H1 (cell line): ENCODE data around the gene SGCD. TPM values are rescaled to one million over a fixed set of nuclear protein-coding genes. Genes with fewer than 3 reads are reported as not detected.

ENCODE experiments used
- CTCF ChIA-PET: fragments of 300-600 bp; sonication (Branson Sonifier 250); formaldehyde crosslinking; loops from one replicate; lab custom pipeline; 2021; ENCODE audit not compliant: partially characterized antibody; lab: Charles Lee
- POLR2A ChIA-PET: fragments of 300-600 bp; sonication (Branson Sonifier 250); formaldehyde crosslinking; loops from one replicate; lab custom pipeline; 2021; ENCODE audit warnings: inconsistent platforms; ENCODE audit not compliant: partially characterized antibody; lab: Charles Lee
- DNase-seq, 2 experiments: peaks; one replicate each; pipeline versions ENCODE4 v3.0.0 to v3.0.0-alpha.2; 2010 to 2022; ENCODE audit warnings: low spot score in 2 of 2, low read depth in 1 of 2, mixed read lengths in 1 of 2
- FAIRE-seq: peaks from 2 replicates; lab custom pipeline; 2011; peaks lifted over from hg19 to GRCh38; lab: Jason Lieb, UNC
- H2AFZ ChIP-seq: 2 replicates; pipeline ENCODE4 v1.8.1; 2012; ENCODE audit warnings: low read length, inconsistent platforms
- H2AK5ac ChIP-seq: 2 replicates; pipeline ENCODE4 v1.6.1; 2013; ENCODE audit warnings: low read depth, low read length
- H2BK120ac ChIP-seq: replicated peaks from 2 replicates; pipeline ENCODE3; 2013; ENCODE audit warnings: low read depth, low read length, inconsistent platforms
- H2BK12ac ChIP-seq: 2 replicates; pipeline ENCODE4 v1.6.1; 2013; ENCODE audit warnings: low read depth, low read length
- H2BK15ac ChIP-seq: 2 replicates; pipeline ENCODE4 v1.6.1; 2013; ENCODE audit warnings: low read length
- H2BK20ac ChIP-seq: 2 replicates; pipeline ENCODE4 v1.6.1; 2013; ENCODE audit warnings: low read length
- H2BK5ac ChIP-seq: 2 replicates; pipeline ENCODE4 v1.6.1; 2013; ENCODE audit warnings: low read depth, low read length
- H3K14ac ChIP-seq: 2 replicates; pipeline ENCODE4 v1.6.1; 2013; ENCODE audit warnings: inconsistent platforms; ENCODE audit not compliant: insufficient read length
- H3K18ac ChIP-seq: 2 replicates; pipeline ENCODE4 v1.6.1; 2013; ENCODE audit warnings: low read length; ENCODE audit errors: extremely low read depth
- H3K23ac ChIP-seq: 2 replicates; pipeline ENCODE4 v1.6.1; 2013; ENCODE audit warnings: inconsistent platforms; ENCODE audit not compliant: insufficient read length
- H3K23me2 ChIP-seq: 2 replicates; pipeline ENCODE4 v1.6.1; 2013; ENCODE audit warnings: low read depth, low read length
- H3K27ac ChIP-seq: 2 replicates; pipeline ENCODE4 v1.6.1; 2011; ENCODE audit warnings: low read depth, low read length, inconsistent platforms
- H3K27me3 ChIP-seq, 4 experiments: replicated peaks in 1 of 4; 1 replicate in 1 of 4; 2 replicates in 3 of 4; pipeline versions ENCODE4 v1.6.1 to v1.8.1; 2011 to 2013; ENCODE audit warnings: low read length in 3 of 4, mild to moderate bottlenecking in 3 of 4, inconsistent platforms in 2 of 4, mixed read lengths in 2 of 4, moderate library complexity in 1 of 4; ENCODE audit not compliant: control insufficient read depth in 3 of 4, insufficient read depth in 3 of 4; ENCODE audit errors: extremely low read depth in 1 of 4
- H3K36me3 ChIP-seq, 4 experiments: 2 replicates each; pipeline versions ENCODE4 v1.6.1 to v1.8.1; 2011 to 2013; ENCODE audit warnings: mild to moderate bottlenecking in 4 of 4, low read length in 3 of 4, moderate library complexity in 2 of 4, control low read depth in 1 of 4, inconsistent platforms in 1 of 4; ENCODE audit not compliant: insufficient read depth in 4 of 4, control insufficient read depth in 2 of 4
- H3K4ac ChIP-seq: replicated peaks from 2 replicates; pipeline ENCODE3; 2013; ENCODE audit warnings: low read length, low read depth, mixed read lengths, inconsistent platforms; ENCODE audit not compliant: insufficient read length
- H3K4me1 ChIP-seq, 4 experiments: replicated peaks in 1 of 4; 1 replicate in 1 of 4; 2 replicates in 3 of 4; pipeline versions ENCODE4 v1.6.1 to v1.8.1; 2011 to 2013; ENCODE audit warnings: low read length in 3 of 4, inconsistent platforms in 2 of 4, mixed read lengths in 1 of 4; ENCODE audit not compliant: insufficient read depth in 4 of 4, control insufficient read depth in 3 of 4
- H3K4me2 ChIP-seq, 2 experiments: 2 replicates each; pipeline versions ENCODE4 v1.6.1 to v1.8.1; 2011 to 2013; ENCODE audit warnings: low read depth in 2 of 2, low read length in 2 of 2, control low read depth in 1 of 2, inconsistent platforms in 1 of 2, mild to moderate bottlenecking in 1 of 2; ENCODE audit not compliant: insufficient read depth in 1 of 2
- H3K4me3 ChIP-seq, 4 experiments: fragments of 200-600, 300-600 bp in 1 of 4; sonication (generic), shearing (Covaris generic), sonication (Bioruptor Twin) in 1 of 4; 2 replicates each; pipeline versions ENCODE4 v1.5.1 to v1.8.1; 2011 to 2016; ENCODE audit warnings: low read length in 4 of 4, low read depth in 3 of 4, control low read depth in 2 of 4, inconsistent platforms in 2 of 4, mild to moderate bottlenecking in 2 of 4, mixed read lengths in 1 of 4, moderate library complexity in 1 of 4; ENCODE audit not compliant: insufficient read depth in 2 of 4; ENCODE audit errors: extremely low read depth in 1 of 4
- H3K56ac ChIP-seq: replicated peaks from 2 replicates; pipeline ENCODE3; 2013; ENCODE audit warnings: low read depth, mild to moderate bottlenecking, mixed read lengths, low read length, inconsistent platforms; ENCODE audit not compliant: insufficient read length
- H3K79me1 ChIP-seq: 2 replicates; pipeline ENCODE4 v1.6.1; 2013; ENCODE audit warnings: low read depth, low read length, control low read depth
- H3K79me2 ChIP-seq, 2 experiments: 2 replicates each; pipeline versions ENCODE4 v1.6.1 to v1.8.1; 2012 to 2013; ENCODE audit warnings: low read length in 2 of 2, mild to moderate bottlenecking in 2 of 2, inconsistent platforms in 1 of 2; ENCODE audit not compliant: insufficient read depth in 2 of 2, control insufficient read depth in 1 of 2
- H3K9ac ChIP-seq, 4 experiments: replicated peaks in 1 of 4; 1 replicate in 1 of 4; 2 replicates in 3 of 4; pipeline versions ENCODE4 v1.6.1 to v1.8.1; 2011 to 2013; ENCODE audit warnings: low read depth in 3 of 4, low read length in 3 of 4, control low read depth in 2 of 4, mild to moderate bottlenecking in 2 of 4, moderate library complexity in 2 of 4, inconsistent platforms in 1 of 4; ENCODE audit errors: extremely low read depth in 1 of 4
- H3K9me3 ChIP-seq, 2 experiments: 2 replicates each; pipeline versions ENCODE4 v1.6.1 to v1.8.1; 2012 to 2013; ENCODE audit warnings: mild to moderate bottlenecking in 2 of 2, moderate library complexity in 2 of 2, control low read depth in 1 of 2, inconsistent platforms in 1 of 2, low read depth in 1 of 2, low read length in 1 of 2, mixed read lengths in 1 of 2; ENCODE audit not compliant: insufficient read depth in 2 of 2
- H4K20me1 ChIP-seq, 2 experiments: replicated peaks in 1 of 2; 2 replicates each; pipeline versions ENCODE3 to v1.8.1; 2011 to 2013; ENCODE audit warnings: inconsistent platforms in 2 of 2, low read length in 2 of 2, mild to moderate bottlenecking in 1 of 2; ENCODE audit not compliant: insufficient read depth in 2 of 2, control insufficient read depth in 1 of 2
- H4K5ac ChIP-seq: 2 replicates; pipeline ENCODE4 v1.6.1; 2013; ENCODE audit warnings: low read length, low read depth, mixed read lengths, inconsistent platforms; ENCODE audit not compliant: insufficient read length
- H4K8ac ChIP-seq: 2 replicates; pipeline ENCODE4 v1.8.0; 2013; ENCODE audit warnings: mild to moderate bottlenecking, moderate library complexity, low read length, inconsistent platforms; ENCODE audit not compliant: insufficient read depth; ENCODE audit errors: extremely low read depth
- H4K91ac ChIP-seq: replicated peaks from 2 replicates; pipeline ENCODE3; 2013; ENCODE audit warnings: low read length, mixed read lengths, inconsistent platforms; ENCODE audit not compliant: insufficient read length
- CBX8 ChIP-seq: fragments of 300-800, 300-1000 bp; sonication (generic); IDR thresholded peaks from 2 replicates; pipeline ENCODE4 v1.7.1; 2016; ENCODE audit warnings: low read depth, low read length, borderline replicate concordance
- CREB1 ChIP-seq: IDR thresholded peaks from 2 replicates; pipeline ENCODE4 v1.6.1; 2012; ENCODE audit warnings: inconsistent platforms
- POU5F1 ChIP-seq: IDR thresholded peaks from 2 replicates; pipeline ENCODE4 v1.6.1; 2011; ENCODE audit warnings: low read depth, mild to moderate bottlenecking, low read length, moderate library complexity
- SIX5 ChIP-seq: IDR thresholded peaks from 2 replicates; pipeline ENCODE4 v1.6.1; 2011; ENCODE audit warnings: mild to moderate bottlenecking, low read depth, low read length
- WGBS, 2 experiments: shearing (Covaris generic) in 1 of 2; methylation state at CpG; one replicate each; pipeline versions ENCODE4 v1.1.6 to v1.1.7; 2013 to 2015; ENCODE audit warnings: low lambda C conversion rate in 2 of 2, mixed read lengths in 2 of 2, inconsistent platforms in 1 of 2, low coverage in 1 of 2, missing lambda C conversion rate in 1 of 2; ENCODE audit not compliant: insufficient replicate concordance in 2 of 2, insufficient coverage in 1 of 2, insufficient read length in 1 of 2; ENCODE audit errors: extremely low coverage in 1 of 2, missing lambda C conversion rate in 1 of 2; 5-methylcytosine and 5-hydroxymethylcytosine counted together
- polyA plus RNA-seq, 7 experiments: library from polyadenylated mRNA; depleted of rRNA in 3 of 7; stranded (reverse) in 5 of 7; unstranded in 2 of 7; fragments of >200 nt in 5 of 7; fragments of 200-250 nt in 2 of 7; gene quantifications; 1 replicate in 5 of 7; 2 replicates in 1 of 7; 4 replicates in 1 of 7; pipeline versions ENCODE4 v1.2.1 to v1.2.3, GENCODE V29; 2011 to 2013; ENCODE audit warnings: missing spikeins in 2 of 7, mixed read lengths in 2 of 7
- total RNA-seq: library from RNA; stranded (reverse); fragmentation: NEBNext Ultra II Directional; extraction: Animal tissue kit (Norgen Biotek cat#: 25700); gene quantifications from 2 replicates; pipeline ENCODE4 v1.2.1, GENCODE V29; 2021

SGCD gene
- total and polyA plus RNA-seq, 2 of the 8 experiments (the other 6 are each of a cell fraction or from before 2014, with no cell fraction given), result 0.04 to 0.08 TPM

GRCh38 chr5:156523607-156524006 lies 196.6 kb downstream of the SGCD start:
- Histone ChIP-seq H3K23me2 (no peaks in the 10 kb centered on the region), H2BK120ac (no peak overlapping the region), H3K9ac (no peak overlapping the region), H2BK20ac (no peak overlapping the region), H3K23ac (no peak overlapping the region), H3K14ac (no peak overlapping the region), H3K4me1 (no peaks in the 10 kb centered on the region), H2BK12ac (no peak overlapping the region), H2AFZ (no peak overlapping the region), H3K4ac (no peak overlapping the region), H3K4me2 (no peak overlapping the region), H3K4me3 (no peak overlapping the region), H3K27me3 (no peaks in the 10 kb centered on the region), H3K36me3 (no peaks in the 10 kb centered on the region), H3K79me2 (no peaks in the 10 kb centered on the region), H2BK15ac (no peak overlapping the region), H2BK5ac (no peak overlapping the region), H3K27ac (no peak overlapping the region), H4K8ac (no peak overlapping the region), H2AK5ac (no peak overlapping the region), H4K20me1 (no peaks in the 10 kb centered on the region), H3K9me3 (no peaks in the 10 kb centered on the region), H3K56ac (no peak overlapping the region), H4K5ac (no peak overlapping the region)
- DNase-seq, result no peak
- POLR2A ChIA-PET, result no interaction called here
- FAIRE-seq, result no peak
- CTCF ChIA-PET, result no interaction called here
- WGBS, 2 experiments, result 88% methylated on average over 3 of the region's 3 CpGs; no CpG with 5 or more reads in 1 of the 2 experiments
- TF ChIP-seq CBX8, result no peak
- TF ChIP-seq SIX5, result no peak
- no peak for TF ChIP-seq POU5F1
- no peak for TF ChIP-seq CREB1
- TF ChIP-seq, all 59 proteins: peak for 0
- Histone ChIP-seq H3K18ac (no peak overlapping the region), H3K79me1 (no peaks in the 10 kb centered on the region), H4K91ac (no peak overlapping the region)
